RKO (cell line): ENCODE measurements around the gene ALOXE3.

Experiments used
- DNase-seq: peaks from one replicate; pipeline ENCODE4 v3.0.0-alpha.2; 2016; ENCODE audit warnings: low spot score

ALOXE3 gene

DNA sequence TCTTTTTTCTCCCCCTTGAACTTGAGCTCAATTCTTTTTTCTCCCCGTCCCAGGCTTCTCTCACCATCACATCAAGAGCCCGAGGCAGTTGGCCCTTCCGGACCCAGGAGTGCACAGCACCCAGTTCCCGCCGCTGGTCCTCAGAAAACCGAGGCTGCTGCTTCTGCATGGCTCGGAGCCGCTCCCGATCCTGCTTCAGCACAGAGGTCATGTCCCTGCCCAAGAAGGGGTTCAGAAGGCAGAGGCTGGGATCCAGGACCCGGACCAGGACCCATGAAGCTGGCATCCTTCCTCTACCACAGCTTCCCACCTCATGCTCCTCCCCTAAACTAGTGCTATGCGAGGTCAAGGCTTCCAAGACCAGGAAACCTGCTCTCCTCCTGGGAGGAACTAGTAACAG is 23.4 kb upstream of the ALOXE3 start:
- DNase-seq, result no peak

DNA sequence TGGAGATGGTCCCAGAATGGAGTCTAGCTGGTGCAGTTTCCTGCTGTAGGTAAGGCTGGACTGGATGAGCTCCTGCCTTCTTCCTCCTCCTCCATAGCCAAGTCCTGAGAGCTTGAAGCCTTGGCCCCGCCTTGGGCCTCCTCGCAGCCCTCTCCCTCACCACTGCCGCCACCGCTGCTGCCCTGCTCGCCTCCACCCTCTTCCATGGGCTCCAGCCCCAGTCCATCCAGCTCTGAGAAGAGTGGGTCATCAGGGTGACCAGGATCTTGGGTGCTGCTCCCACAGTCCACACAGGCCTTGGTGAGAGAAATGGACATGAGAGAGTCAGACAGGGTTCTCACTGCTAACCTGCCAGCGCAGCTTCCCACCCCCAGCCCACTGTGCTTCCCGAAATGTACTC is 22.7 kb upstream of the ALOXE3 start:
- DNase-seq, result no peak

- DNase-seq, result no peak
Measured at GRCh38 chr17:8140065-8141029, 22.0 kb upstream of the ALOXE3 start.

DNA sequence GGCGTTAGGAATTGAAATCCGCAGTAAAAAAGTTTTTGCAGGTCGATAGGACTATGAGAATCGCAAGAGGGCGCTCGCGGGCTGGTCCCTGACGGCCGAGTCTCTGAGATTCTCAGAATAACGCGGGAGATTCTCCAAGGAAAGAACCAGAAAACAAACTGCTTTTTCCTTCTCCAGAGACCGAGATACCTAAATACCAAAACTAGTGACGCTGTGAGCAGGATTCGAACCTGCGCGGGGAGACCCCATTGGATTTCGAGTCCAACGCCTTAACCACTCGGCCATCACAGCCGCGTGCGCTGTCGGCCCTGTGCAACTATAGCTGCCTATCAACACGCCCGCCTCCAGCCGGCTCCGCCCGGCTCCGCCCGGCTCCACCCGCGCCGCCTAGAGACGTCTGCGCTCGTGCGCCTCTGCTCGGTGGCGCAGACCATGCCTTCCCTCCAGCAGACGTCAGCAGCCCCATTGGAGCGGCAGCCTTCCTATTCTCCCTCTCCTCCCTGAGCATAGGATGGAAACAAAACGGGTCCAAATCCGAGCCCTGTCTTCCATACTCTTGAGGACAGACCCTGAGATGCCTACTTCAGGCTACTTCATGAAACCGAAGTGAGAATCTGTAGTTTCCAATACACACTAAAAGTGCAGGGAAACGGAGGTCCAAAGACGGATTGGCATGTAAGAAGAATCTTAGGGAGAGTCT is 20.5 kb upstream of the ALOXE3 start:
- peak; percentile 97 for DNase-seq

GRCh38 chr17:8138374-8138671 is 20.0 kb upstream of the ALOXE3 start:
- no peak for DNase-seq

GRCh38 chr17:8137645-8138373 is 19.5 kb upstream of the ALOXE3 start:
- no peak for DNase-seq

- no peak for DNase-seq
Measured at GRCh38 chr17:8133941-8134340, 15.6 kb upstream of the ALOXE3 start.

DNA sequence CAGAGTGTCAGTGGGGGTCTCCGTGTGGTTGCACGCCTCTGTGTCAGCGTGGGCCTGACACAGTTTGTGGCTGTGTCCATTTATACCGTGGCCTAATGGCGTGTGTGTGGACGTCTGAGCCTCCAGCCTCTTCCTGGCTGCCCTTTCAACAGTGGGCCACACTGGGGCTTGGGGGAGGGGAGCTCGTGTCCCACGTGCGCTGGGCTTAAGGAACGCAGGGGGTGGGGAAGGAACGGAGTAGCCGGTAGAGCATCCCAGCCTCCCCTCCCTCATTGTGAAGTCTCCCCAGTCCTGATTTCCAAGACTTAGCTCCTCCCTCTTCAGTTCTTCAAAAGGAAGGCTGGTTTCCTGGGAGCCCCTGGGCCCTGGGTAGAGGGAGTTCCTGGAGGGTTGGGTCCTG is 15.1 kb upstream of the ALOXE3 start:
- no peak for DNase-seq

- DNase-seq, result peak; percentile 69
Measured at GRCh38 chr17:8131844-8132441, 13.6 kb upstream of the ALOXE3 start.

- no peak for DNase-seq
Measured at GRCh38 chr17:8128125-8128784, 9.9 kb upstream of the ALOXE3 start.

DNA sequence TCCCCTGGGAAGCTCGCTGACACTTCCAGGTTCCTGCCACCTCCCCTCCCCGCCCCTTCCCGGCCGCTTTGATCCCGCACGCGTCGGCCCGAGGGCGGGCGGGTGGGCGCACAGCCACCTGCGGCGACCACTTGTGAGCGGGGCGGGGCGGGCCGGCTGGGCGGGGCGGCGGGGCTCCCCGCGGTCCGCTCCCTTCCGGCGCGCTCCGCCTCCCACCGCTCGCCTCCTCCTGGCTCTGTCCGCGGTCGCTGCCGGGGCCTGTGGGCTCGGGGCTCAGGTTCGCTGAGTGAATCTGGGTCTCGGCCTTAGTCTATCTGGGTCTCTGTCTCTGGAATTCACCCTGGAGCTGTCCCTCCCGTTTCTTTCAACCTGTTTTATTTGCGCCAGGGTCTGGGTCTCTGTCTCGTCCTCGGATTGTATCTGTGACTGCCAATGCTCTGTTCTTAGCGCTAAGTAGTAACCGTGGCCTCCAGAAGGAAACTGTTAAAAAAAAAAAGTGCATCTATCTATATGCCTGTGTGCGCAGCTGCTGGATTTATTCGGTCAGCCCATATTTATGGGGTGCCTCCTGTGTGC is 8.3 kb upstream of the ALOXE3 start:
- peak; percentile 82 for DNase-seq

GRCh38 chr17:8125947-8126490 is 7.7 kb upstream of the ALOXE3 start:
- DNase-seq, result peak; percentile 72

- DNase-seq, result peak; percentile 86
Measured at GRCh38 chr17:8125154-8125946, 7.0 kb upstream of the ALOXE3 start.

DNA sequence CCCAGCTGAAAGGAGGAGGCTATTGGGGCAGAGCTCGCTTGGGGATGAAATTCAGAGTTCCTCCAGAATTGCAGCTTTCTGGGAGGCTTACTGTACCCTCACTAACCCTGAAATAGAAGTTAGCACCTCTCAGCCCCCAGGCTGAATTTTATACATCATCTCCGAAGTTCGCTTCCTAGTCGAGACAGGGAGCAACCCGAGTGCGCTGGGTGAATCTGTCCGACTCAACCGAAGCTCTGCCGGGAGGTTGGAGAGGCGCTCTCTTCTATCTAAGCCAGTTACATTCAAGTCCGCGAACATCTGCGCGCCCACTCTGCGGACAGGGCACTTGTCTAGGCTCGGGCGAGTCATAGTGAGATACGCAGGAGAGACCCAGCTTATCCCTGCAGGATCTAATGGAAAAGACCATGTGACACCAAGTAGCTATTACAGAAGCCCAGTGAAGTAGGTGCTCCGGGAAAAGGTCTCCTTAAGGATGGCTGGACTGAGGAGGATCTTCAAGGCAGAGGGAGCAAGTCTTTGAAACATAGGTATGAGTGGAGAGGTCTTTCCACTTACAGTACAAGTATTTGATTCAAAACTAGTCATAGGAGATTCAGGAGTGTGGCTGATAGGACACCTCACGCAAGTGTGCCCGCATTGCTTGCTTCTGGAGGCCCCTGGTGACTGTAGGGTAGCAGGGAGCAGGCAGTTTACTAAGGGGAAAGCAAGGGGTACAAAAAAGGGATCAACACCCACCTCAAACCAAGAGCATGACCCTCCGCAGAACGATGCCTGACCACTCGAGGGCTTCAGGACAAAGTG is 6.2 kb upstream of the ALOXE3 start:
- peak; percentile 74 for DNase-seq

GRCh38 chr17:8123695-8124349 is 5.5 kb upstream of the ALOXE3 start, which contains the start of gene HES7:
HES7 (minus strand) TSS chr17:8124106; CDS start chr17:8124084, 22 bp downstream.
- peak; percentile 79 for DNase-seq

DNA sequence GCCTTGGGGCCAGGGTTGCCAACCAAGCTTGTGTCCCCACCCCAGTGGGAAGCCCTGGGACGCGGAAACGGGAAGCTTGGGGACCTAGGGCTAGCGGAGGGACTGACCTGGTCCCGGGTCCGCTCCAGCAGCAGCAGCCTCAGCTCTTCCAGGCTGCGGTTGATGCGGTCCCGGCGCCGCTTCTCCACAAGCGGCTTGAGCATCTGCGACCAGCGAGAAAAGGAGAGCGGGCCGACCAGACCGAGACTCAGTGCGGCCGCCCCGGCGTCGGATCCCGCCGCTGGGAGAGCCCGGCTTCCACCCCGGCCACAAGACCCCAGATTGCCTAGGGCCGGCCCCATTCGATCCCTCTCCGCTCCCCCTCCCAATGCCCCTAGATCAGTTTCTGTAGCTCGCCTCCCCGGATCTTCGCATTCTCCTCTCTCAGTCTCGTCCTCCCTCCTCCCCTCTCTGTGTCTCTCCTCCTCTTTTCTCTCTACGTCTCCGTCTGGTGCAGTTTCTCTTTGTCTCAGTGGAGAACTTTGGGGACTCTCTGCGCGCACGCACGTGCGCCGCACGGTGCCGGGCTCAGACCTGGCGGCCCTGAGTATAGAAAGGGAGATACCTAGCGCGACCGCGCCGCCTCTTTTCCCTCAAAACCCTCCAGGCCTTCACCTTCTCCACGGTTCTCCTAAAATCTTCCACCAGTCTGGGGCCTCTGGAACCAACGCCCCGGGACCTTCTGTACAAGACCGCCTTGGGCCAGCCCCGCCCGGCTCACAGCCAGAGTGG is 4.8 kb upstream of the ALOXE3 start:
- DNase-seq, result peak; percentile 41

GRCh38 chr17:8122422-8122923 is 4.2 kb upstream of the ALOXE3 start:
- peak; percentile 70 for DNase-seq
